ENCODE results near the gene NOD1.
A peak's percentile ranks its signal among the peaks of the same experiment; 100 is the strongest.
"Not testable (repeated sequence)": the region's sequence is repeated elsewhere in the genome, so short reads cannot be mapped to it uniquely, and the experiment has no call there.

The NOD1 gene

GRCh38 chr7:30478349-30479201, at the start of gene NOD1:
NOD1 (minus strand) TSS chr7:30478784; CDS start chr7:30456921, 21,863 bp downstream.
- peak; percentile 62 for DNase-seq

GRCh38 chr7:30527297-30527696, 48.7 kb upstream of the NOD1 start:
- DNase-seq, result not testable (repeated sequence)

GRCh38 chr7:30526163-30526562, 47.6 kb upstream of the NOD1 start:
- no peak for DNase-seq

- DNase-seq, result no peak
These were observed 46.8 kb upstream of the NOD1 start for GRCh38 chr7:30525429-30525828.

- no peak for DNase-seq
These were observed 46.0 kb upstream of the NOD1 start for GRCh38 chr7:30524545-30524944.

GRCh38 chr7:30523466-30523865, 44.9 kb upstream of the NOD1 start:
- no peak for DNase-seq

GRCh38 chr7:30522159-30522558, 43.6 kb upstream of the NOD1 start:
- no peak for DNase-seq

GRCh38 chr7:30521532-30521931, 42.9 kb upstream of the NOD1 start:
- no peak for DNase-seq

GRCh38 chr7:30519122-30519521, 40.5 kb upstream of the NOD1 start:
- no peak for DNase-seq

GRCh38 chr7:30515761-30516160, 37.2 kb upstream of the NOD1 start:
- DNase-seq, result no peak

- no peak for DNase-seq
These were observed 36.2 kb upstream of the NOD1 start for GRCh38 chr7:30514776-30515175.

- DNase-seq, result no peak
These were observed 35.6 kb upstream of the NOD1 start for GRCh38 chr7:30514177-30514576.

- no peak for DNase-seq
These were observed 35.2 kb upstream of the NOD1 start for GRCh38 chr7:30513762-30514161.

GRCh38 chr7:30511973-30512662, 33.5 kb upstream of the NOD1 start:
- no peak for DNase-seq

GRCh38 chr7:30511494-30511893, 32.9 kb upstream of the NOD1 start:
- no peak for DNase-seq

- peak in 1 of 2 experiments; percentile 20 for DNase-seq
These were observed 31.8 kb upstream of the NOD1 start for GRCh38 chr7:30510124-30511075.

GRCh38 chr7:30509171-30509857, 30.7 kb upstream of the NOD1 start:
- not testable (repeated sequence) for DNase-seq

- DNase-seq, result not testable (repeated sequence)
These were observed 28.8 kb upstream of the NOD1 start for GRCh38 chr7:30507346-30507900.

- no peak for DNase-seq
These were observed 26.7 kb upstream of the NOD1 start for GRCh38 chr7:30505174-30505697.

- DNase-seq, result peak; percentile 90 to 97
These were observed 26.0 kb upstream of the NOD1 start, which contains the start of gene GGCT for GRCh38 chr7:30504301-30505173. GGCT (minus strand) TSS chr7:30504829; CDS start chr7:30504709, 120 bp downstream.
